Smooth muscle cell of the brain vasculature (primary cell): ENCODE results near the gene CELSR3.

Experiments used
- DNase-seq: peaks from one replicate; pipeline ENCODE4 v3.0.0-alpha.2; 2012; ENCODE audit warnings: low read depth, low spot score

Gene CELSR3

DNA sequence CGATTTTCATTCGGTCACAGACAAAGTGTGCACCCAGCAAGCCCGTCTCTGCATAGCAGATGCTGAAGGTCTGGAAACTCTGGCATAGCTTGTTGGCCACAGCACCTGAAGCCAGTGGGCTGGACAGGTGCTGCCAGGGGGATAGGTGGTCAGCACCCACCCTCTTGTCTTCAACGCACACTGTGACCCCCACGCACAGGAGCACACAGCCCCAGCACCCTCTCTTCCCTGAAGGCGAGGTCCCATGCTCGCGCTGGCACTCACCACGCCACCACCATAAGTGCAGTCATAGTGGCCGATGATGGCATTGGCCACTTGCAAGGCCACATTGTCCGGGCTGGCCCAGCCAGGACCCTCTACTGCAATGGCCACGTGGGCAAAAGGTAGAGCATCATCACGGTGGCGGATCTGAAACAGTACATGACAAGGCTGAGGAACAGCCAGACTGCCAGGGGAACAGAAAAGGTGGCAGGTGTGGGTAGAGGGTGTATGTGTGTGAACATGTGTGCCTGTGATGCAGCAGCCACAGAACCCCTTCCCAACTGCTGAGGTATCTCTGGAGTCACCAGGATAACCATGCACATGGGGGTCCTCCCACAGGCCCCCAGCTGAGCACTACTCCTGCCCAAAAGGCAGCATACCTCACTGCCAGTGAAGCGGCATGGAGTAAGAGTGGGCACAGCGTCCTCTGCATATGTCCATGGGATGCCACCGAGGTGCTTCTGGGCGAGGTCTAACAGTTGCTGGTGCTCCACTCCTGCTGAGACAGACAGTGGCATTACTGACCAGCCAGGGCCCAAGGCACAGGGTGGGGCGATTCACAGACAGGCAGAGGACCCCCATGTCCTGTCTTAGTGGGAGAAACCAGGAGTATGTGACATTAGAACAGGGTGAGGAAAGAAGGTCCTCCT, 61.7 kb downstream of the CELSR3 start:
- DNase-seq, result no peak

DNA sequence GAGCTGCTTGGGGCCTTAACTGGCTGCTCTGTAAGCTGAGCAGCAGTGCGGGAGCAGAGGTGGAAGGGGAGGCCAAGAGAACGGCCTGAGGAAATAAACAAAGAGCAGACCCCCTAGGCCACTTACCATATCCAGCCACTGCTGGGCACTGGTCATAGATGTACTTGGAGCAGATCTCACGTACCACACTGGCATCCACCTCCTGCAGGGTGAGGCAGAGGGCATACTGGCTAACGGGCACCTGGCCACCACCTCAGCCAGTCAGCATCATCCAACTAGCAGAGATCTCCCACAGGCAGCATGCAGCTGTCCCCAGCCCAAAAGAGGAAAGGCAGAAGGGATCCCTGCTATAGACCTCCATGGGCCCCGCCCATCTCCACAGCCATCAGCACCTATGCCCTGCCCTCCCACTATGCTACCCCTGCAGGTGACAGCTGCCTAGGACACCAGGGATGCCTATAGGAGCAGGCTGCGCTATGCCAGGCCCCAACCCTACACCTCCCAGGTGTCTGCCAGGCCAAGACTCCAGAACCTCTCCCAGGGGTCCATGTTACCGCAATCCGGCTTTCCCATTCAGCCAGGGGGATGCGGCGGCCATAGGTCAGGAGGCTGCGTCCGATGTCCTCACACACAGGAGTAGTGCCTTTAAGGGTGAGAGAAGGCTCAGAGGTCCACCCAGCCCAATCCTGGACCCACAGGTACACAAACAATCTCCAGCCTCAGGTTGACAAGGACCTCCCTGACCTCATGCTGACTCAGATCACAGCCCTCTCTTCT, 63.0 kb downstream of the CELSR3 start:
- no peak for DNase-seq

DNA sequence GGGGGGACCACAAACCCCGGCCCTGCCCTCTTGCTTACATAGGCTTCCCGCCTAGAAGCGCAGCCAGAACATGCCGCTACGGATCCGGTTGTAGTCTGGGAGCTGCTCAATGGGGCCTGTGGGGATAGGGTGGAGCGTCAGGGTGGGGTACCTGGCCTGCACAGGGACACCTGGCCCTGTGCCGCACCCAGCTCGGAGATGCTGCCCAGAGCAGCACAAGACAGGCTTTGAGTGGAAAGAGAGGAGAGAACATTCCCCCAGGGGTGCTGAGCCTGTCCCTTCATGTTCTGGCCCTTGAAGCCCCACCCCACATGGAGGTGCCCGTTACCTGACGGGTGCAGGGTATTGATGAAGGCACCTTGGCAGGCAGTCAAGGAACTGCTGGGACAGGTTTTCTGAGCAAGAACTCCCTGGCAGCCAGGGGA, 63.6 kb downstream of the CELSR3 start:
- DNase-seq, result no peak

DNA sequence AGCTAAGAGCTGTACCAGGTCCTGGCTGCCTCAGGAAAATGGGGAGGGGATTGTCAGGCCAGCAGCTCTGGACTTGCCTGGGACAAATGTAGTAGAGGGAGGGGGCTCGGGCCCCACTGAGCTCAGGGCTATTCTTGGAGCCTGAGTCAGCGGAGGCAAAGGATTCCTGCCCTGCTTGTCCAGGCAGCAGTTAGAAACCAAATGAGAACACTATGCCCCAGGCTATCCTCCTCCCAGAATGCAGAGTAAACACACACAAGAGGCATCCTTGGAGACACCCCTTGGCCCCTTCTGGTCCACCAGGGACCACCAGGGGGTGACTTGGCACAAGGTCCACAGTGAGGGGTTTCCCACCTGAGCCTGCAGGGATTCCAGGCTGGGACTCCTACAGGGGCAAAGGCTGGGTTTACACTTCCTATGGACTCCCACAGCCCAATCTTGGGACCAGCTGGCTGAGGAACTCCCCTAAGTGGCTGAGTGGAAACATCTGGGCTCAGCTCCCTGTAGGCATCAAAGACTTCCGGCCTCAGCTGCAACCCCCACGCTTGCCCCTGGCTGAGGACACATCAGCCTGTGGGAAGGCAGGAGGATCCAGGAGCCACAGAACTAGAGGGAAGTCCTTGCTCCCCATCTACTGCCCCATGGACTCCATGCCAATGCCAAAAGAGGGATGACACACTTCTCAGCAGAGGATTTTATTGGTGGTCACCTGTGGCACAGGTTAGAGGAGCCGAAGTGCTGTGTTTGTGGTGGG, 64.2 kb downstream of the CELSR3 start:
- DNase-seq, result peak; percentile 99

DNA sequence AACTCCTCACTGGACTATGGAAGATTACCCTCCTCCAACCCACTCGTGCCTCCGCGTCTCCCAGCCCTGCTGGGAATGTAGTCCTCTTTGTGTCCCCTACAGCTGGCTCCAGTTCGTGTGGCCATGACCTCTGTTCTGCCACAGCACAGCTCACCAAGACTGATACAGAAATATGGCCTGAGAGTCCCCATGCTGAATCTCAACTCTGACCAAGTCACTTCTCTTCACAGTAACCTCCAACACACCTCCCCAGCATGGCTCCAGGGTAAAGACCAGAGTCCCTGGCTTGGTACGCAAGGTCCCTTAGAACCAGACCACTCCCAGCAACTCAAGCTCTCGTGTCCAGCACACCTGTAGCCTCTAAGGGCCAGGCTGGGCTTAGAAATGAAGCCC, 65.3 kb downstream of the CELSR3 start:
- DNase-seq, result no peak

DNA sequence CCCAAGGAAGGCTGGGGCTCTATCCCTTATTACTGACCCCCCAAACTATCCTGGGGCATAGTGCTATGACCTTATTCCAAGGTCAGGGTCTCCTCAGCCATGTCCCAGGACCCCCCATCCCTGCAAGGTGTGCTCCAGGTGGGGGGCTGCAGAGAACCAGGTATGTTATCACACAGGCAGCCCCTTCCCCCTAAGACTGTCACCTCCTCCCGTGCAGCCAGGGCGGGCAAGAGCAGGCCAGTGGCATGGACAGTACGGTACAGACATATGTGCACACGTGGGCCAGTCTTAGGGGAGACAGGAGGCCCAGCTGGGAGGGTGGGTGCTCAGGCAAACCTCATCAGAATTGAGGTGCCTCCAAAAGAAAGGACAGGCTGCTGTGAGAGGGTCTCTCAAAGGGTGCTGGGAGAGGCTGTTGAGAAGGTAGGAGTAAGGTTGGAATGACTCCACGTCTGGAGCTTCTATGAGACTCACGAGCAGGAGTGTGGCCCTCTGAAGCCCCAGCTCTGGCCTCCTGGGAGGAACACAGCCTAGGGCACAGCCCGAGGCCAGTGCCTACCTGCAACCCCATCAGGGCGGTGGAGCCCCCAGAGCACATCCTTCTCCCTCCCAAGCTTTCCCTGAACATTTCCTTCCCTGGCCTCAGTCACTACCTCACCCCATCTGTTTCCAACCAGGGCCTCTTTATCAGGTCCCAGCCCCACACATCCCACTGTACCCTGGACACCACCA, 65.8 kb downstream of the CELSR3 start:
- no peak for DNase-seq

DNA sequence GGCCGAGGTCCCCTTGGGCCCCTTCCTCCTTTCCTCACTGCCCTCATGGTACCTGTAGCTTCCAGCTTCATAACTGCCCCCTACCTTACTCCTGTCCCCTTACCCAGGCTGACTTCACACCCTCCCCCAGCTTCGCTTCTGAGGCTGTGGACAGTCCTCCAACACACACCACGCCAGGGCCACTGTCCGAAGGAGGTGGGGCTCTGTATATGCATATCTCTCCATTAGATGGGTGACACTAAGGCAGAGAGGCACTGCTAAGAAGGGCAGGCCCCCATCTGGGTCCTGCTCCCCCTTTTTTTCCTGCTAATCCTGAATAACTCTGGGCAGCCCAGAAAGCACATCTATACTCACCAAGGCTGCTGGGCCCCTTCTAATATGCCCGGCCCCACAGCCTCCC, 66.5 kb downstream of the CELSR3 start:
- DNase-seq, result no peak

DNA sequence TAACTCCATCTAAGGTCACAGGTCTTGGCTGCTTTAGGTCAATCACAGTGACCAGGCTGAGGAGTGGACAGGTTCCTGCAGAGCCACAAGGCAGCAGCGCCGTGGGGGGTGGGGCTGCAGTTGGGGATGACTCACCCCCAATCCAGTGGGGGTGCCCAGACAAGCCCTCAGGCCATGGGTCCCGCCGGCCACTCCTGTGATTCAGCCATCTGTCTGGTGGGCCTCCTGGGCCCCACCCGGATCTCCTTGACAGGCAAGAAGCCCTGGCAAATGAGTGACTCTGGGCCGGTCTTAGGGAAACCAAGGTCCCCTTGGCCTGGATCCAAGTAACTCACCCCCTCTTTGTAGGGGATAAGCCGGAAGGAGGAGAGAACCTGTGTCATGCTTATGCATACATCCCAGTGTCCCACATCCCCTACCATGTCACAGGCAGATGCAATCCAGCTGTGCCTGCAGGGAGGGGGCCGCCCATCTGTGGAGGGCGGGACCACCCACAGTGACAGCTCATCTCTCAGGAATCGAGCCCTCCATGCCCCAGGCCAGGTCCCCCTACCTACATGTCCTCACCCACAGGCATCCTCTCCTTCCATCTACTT, 67.1 kb downstream of the CELSR3 start:
- peak; percentile 95 for DNase-seq

DNA sequence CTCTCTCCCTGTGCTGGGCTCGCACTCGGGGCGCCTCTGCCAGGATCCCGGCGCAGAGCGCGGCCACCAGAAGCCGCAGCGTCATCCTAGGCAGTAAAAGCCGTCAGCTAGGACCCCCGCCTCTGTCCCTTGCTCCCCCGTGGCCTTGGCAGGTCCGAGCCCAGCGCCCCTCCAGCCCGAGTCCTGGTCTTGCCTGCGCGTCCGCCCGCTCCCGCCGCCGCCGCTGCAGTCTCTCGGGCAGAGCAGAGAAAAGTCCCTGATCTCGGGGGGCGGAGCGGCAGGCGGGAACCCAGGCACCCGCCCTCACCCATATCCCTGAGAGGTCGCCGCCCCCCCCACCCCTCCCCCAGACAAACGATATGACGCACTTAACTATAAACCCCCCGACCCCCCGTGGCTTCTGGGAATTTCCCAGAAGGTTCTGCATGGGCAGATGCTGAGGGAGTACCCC, 67.6 kb downstream of the CELSR3 start, which contains the start of gene COL7A1:
Gene COL7A1, minus strand, starts transcription at position 255 of the 451 bp plus-strand sequence. Its CDS starts 170 bp downstream, at position 85.
- no peak for DNase-seq

DNA sequence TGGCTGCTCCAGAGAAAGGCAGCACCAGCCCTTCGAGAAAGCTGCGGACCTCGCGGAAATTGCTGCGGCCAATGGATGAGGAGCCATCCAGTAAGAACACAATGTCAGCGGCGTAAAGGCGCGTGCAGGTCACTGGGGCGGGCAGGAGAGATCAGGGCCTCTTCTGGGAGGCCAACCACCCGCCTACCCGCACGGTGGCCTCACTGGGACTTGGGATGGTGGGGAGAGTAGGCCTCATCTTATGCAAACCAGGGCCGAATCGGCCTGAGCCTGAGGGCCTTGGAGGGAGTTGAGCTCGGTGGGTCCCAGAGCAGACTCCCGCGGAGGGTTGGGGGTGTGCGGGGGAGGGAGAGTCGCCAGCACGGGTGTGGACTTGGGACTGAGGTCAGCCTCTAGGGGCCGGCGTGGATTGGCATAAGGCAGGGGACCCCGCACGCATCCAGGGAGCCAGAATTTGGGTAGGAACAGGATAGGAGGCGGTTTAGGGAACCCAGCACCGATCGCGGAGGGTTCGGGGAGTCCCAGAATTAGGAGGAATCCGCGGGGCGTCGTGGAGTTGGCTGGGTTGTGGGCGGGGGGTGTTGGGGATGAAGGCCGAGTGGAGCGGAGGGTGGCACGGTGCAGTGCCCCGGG, 68.2 kb downstream of the CELSR3 start:
- DNase-seq, result no peak

DNA sequence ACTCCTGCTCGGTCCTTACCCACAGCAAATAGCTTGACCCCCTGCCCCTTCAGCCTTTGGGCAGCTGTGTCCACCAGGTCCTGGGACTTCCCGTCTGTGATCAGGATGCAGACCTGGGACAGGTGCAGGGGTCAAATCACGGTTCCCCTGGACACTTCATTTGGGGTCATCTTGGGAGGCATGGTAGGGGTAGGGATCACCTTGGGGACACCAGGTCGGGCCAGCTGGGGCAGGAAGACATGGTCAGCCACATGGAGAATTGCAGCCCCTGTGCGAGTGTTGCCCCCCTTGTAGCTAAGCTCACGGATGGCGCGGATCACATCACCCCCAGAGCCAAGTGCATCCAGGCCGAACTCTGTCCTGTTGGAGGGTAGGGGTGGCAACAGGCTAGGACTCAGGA, 69.3 kb downstream of the CELSR3 start:
- DNase-seq, result no peak

DNA sequence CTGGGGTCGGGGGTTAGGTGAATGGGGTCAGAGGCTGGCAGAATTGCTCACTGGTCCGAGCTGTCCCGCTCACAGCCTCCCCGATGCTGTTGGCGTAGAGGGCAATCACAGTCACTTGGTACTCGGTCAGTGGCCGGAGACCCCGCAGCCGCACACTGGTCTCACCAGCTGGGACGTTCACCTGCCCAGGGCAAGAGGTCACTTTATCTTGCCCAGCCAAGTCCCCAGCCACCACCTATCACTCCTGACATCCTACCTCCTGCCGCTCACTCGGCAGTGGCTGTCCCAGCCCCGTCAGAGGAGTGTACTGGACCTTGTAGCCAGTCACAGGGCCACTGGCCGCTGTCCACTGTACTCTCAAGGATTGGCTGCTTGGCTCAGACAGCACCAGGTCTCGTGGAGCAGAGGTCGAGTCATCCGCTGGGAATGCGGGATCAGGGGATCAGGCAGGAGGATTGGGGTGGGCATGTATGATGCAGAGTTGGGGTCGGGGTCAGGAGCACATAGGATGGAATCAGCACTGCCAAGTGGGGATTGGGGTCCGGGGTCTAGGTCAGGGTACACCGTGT, 70.1 kb downstream of the CELSR3 start:
- no peak for DNase-seq

DNA sequence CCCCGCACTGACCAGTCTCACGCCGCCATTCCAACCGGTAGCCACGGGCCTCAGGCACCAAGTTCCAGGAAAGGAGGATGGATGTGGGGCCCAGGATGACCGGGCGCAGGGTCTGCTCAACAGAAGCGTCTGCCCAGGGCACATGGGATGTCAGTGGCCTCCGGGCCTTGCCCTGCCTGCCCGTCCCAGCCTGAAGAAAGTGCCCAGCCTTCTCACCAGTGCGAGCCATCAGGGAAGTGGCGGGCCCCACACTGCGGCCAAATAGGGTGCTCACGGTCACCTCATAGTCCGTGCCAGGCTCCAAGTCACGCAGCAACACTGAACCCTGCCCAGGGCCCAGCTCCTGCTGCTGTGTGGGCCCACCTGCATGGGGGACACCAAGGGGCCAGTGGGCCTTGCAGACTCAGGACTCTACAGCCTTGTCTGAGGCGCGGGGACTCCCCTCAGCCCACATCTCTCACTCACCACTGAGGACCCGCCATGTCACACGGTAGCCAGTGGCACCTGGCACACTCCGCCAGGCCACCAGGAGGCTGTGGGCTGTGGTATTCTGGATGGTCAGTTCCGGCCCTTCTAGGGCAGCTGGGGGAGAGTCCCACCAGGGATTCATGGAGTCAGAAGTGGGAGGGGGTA, 70.7 kb downstream of the CELSR3 start:
- DNase-seq, result no peak

DNA sequence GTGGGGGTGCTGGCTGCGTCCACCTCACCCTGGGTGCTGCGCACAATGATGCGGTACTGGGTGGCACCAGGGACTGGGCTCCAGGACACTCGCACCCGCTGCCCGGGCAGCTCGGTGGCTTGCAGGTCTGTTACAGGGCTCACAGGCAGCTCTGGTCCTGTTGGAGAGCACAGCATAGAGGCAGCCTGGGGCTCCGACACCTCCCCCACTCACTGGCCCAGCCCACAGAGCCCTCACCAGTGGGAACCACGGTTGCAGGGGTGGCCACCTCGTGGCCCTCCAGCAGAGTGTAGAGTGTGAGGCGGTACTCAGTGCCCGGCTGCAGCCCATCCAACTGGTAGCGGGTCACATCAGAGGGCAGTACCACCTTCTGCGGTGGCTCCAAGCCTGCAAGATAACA, 71.2 kb downstream of the CELSR3 start:
- no peak for DNase-seq

DNA sequence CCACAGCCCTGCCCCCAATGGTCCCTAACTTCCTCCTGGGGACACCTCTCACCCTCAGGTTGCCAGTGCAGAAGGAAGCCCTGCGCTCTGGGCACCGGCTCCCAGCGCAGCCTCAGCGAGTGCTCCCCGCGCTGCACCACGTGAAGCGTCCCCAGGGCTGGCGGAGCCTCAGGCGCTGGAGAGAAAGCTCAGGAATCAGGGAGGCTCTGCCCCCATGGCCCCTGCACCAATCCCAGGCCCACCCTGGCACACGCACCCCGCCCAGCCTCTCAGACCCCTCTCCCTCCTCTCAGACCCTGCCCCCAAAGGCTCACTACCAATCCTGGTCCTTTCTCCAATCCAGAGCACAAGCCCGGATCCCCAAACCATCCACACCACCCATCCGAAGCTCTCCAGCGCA, 74.5 kb downstream of the CELSR3 start:
- no peak for DNase-seq

DNA sequence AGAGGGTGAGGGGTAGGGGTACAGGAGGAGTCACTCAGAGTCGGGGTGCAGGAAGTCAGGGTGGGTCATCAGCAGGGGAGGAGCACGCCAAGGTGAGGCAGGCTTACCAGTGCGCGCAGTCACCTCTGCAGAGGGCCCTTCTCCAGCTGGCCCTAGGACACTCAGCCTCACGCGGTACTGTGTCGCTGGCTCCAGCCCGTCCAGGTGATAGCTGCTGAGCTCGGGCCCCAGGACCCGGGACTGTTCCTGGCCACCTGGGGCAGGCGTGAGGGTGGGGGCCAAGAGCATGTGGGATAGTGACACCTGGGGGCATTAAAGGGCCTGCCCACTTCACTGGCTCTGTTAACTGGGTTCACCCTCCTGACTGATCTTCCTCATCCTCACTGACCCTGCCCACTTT, 75.0 kb downstream of the CELSR3 start:
- no peak for DNase-seq
